NCI-H2081 (cell line): ENCODE results near the gene TMPRSS5.
"Not testable (repeated sequence)": the region's sequence is repeated elsewhere in the genome, so short reads cannot be mapped to it uniquely, and the experiment has no call there.

Experiments
- DNase-seq, 2 experiments: peaks; one replicate each; lab custom pipeline; 2025; lab: John Stamatoyannopoulos, UW

Gene TMPRSS5

GRCh38 chr11:113697756-113698407, 8.2 kb downstream of the TMPRSS5 start:
- no peak for DNase-seq

- no peak for DNase-seq
Observed at GRCh38 chr11:113697111-113697510, 9.0 kb downstream of the TMPRSS5 start.

- no peak for DNase-seq
Observed at GRCh38 chr11:113695207-113695606, 10.9 kb downstream of the TMPRSS5 start.

GRCh38 chr11:113694390-113694789, 11.7 kb downstream of the TMPRSS5 start:
- no peak for DNase-seq

- no peak for DNase-seq
Observed at GRCh38 chr11:113693030-113693429, 13.1 kb downstream of the TMPRSS5 start.

GRCh38 chr11:113690619-113691569, 15.2 kb downstream of the TMPRSS5 start:
- DNase-seq, result peak in 1 of 2 experiments; percentile 20

GRCh38 chr11:113689768-113690618, 16.1 kb downstream of the TMPRSS5 start:
- DNase-seq, result no peak

- no peak for DNase-seq
Observed at GRCh38 chr11:113685654-113686359, 20.3 kb downstream of the TMPRSS5 start.

- no peak for DNase-seq
Observed at GRCh38 chr11:113684496-113684895, 21.6 kb downstream of the TMPRSS5 start.

- no peak for DNase-seq
Observed at GRCh38 chr11:113683481-113684046, 22.5 kb downstream of the TMPRSS5 start.

- DNase-seq, result peak; percentile 22 to 47
Observed at GRCh38 chr11:113681711-113682413, 24.2 kb downstream of the TMPRSS5 start.

GRCh38 chr11:113681282-113681681, 24.8 kb downstream of the TMPRSS5 start:
- no peak for DNase-seq

GRCh38 chr11:113677685-113678084, 28.4 kb downstream of the TMPRSS5 start:
- no peak for DNase-seq

- DNase-seq, result no peak
Observed at GRCh38 chr11:113675565-113675964, 30.5 kb downstream of the TMPRSS5 start.

- no peak for DNase-seq
Observed at GRCh38 chr11:113675003-113675561, 31.0 kb downstream of the TMPRSS5 start.

- no peak for DNase-seq
Observed at GRCh38 chr11:113674397-113674685, 31.8 kb downstream of the TMPRSS5 start.

GRCh38 chr11:113673550-113674396, 32.3 kb downstream of the TMPRSS5 start:
- no peak for DNase-seq

- not testable (repeated sequence) for DNase-seq
Observed at GRCh38 chr11:113671914-113672313, 34.2 kb downstream of the TMPRSS5 start.

GRCh38 chr11:113670831-113671215, 35.3 kb downstream of the TMPRSS5 start:
- DNase-seq, result no peak
